HepG2 (cell line): Measurements from ENCODE around the gene NRP1. TPM values are rescaled to one million over a fixed set of nuclear protein-coding genes. Genes with fewer than 3 reads are reported as not detected.

Source experiments
- ATAC-seq: fragments of 200-7000 bp; cut with Tn5 transposase; 3 replicates; pipeline ENCODE4 v1.9.1; 2020; ENCODE audit warnings: mild to moderate bottlenecking, moderate library complexity
- BruUV-seq: library from RNA; stranded (reverse); fragments of 400-500 nt; replicated peaks from 2 replicates; lab custom pipeline; 2021; lab: Mats Ljungman, UMichigan
- CTCF ChIA-PET: fragments of 300-600 bp; formaldehyde crosslinking; extraction: SDS; loops from one replicate; lab custom pipeline; 2021; ENCODE audit warnings: low total read pairs, inconsistent platforms, low intra/inter-chr PET ratio; lab: Yijun Ruan, JAX
- POLR2A ChIA-PET: fragments of 350-600 bp; sonication (Branson Sonifier 250); formaldehyde crosslinking; loops from one replicate; lab custom pipeline; 2020; ENCODE audit warnings: antibody characterized with exemption, inconsistent platforms; lab: Yijun Ruan, JAX
- DNase-seq: peaks from one replicate; pipeline ENCODE4 v3.0.0-alpha.2; 2015; ENCODE audit warnings: low spot score
- FAIRE-seq: peaks from 3 replicates; lab custom pipeline; 2011; peaks lifted over from hg19 to GRCh38; lab: Jason Lieb, UNC
- H2AFZ ChIP-seq: one replicate; pipeline ENCODE4 v1.6.1; 2011; ENCODE audit warnings: low read length, inconsistent platforms
- H3K27ac ChIP-seq: fragments of 300-600 bp; 3 replicates; pipeline ENCODE4 v1.8.0; 2011; ENCODE audit warnings: mixed run types, mild to moderate bottlenecking, mixed read lengths, low read length, inconsistent platforms; ENCODE audit not compliant: insufficient read depth; ENCODE audit errors: extremely low read length
- H3K27me3 ChIP-seq, 2 experiments: fragments of 200-600 bp in 1 of 2; 2 replicates in 1 of 2; 3 replicates in 1 of 2; pipeline versions ENCODE4 v1.6.0 to v1.8.0; 2011; ENCODE audit warnings: low read length in 2 of 2, mild to moderate bottlenecking in 2 of 2, moderate library complexity in 2 of 2, inconsistent platforms in 1 of 2; ENCODE audit not compliant: insufficient read depth in 2 of 2, control insufficient read depth in 1 of 2
- H3K36me3 ChIP-seq, 2 experiments: fragments of 200-600 bp in 1 of 2; replicated peaks in 1 of 2; 2 replicates in 1 of 2; 3 replicates in 1 of 2; pipeline versions ENCODE4 v1.5.1 to v1.8.0; 2011; ENCODE audit warnings: low read length in 2 of 2, inconsistent platforms in 1 of 2; ENCODE audit not compliant: insufficient read depth in 2 of 2, control insufficient read depth in 1 of 2
- H3K4me1 ChIP-seq: 2 replicates; pipeline ENCODE4 v1.5.1; 2012; ENCODE audit warnings: low read length, inconsistent platforms; ENCODE audit not compliant: insufficient read depth
- H3K4me2 ChIP-seq: 2 replicates; pipeline ENCODE4 v1.6.0; 2011; ENCODE audit warnings: low read depth, low read length, inconsistent platforms
- H3K4me3 ChIP-seq, 3 experiments: fragments of 200-600 bp in 1 of 3; sonication (generic), shearing (Covaris generic) in 1 of 3; replicated peaks in 1 of 3; 2 replicates each; pipeline ENCODE4 v1.5.1; 2011 to 2016; ENCODE audit warnings: low read length in 3 of 3, inconsistent platforms in 2 of 3, low read depth in 2 of 3, mild to moderate bottlenecking in 2 of 3, control low read depth in 1 of 3, mixed read lengths in 1 of 3; ENCODE audit not compliant: insufficient read depth in 1 of 3
- H3K79me2 ChIP-seq: one replicate; pipeline ENCODE4 v1.6.1; 2011; ENCODE audit warnings: low read length, inconsistent platforms; ENCODE audit not compliant: insufficient read depth
- H3K9ac ChIP-seq: 2 replicates; pipeline ENCODE4 v1.6.0; 2011; ENCODE audit warnings: mild to moderate bottlenecking, low read depth, low read length, inconsistent platforms; ENCODE audit not compliant: insufficient read depth
- H3K9me3 ChIP-seq: 2 replicates; pipeline ENCODE4 v1.5.1; 2012; ENCODE audit warnings: mild to moderate bottlenecking, low read length
- H4K20me1 ChIP-seq: 2 replicates; pipeline ENCODE4 v1.6.0; 2011; ENCODE audit warnings: inconsistent platforms, mild to moderate bottlenecking, low read length, moderate library complexity; ENCODE audit not compliant: insufficient read depth
- FOXP1 ChIP-seq, 2 experiments: fragments of 450-650 bp in 1 of 2; IDR thresholded peaks; 2 replicates each; pipeline ENCODE4 v1.6.1; 2017 to 2018; ENCODE audit warnings: antibody characterized with exemption in 1 of 2
- GATAD2A ChIP-seq: IDR thresholded peaks from 2 replicates; pipeline ENCODE4 v1.6.1; 2016
- HDAC6 ChIP-seq: fragments of 200-600 bp; sonication (generic); IDR thresholded peaks from 2 replicates; pipeline ENCODE4 v1.7.0; 2017; ENCODE audit warnings: mild to moderate bottlenecking, antibody characterized with exemption, low read length, low read depth
- IKZF1 ChIP-seq: fragments of 450-650 bp; IDR thresholded peaks from 2 replicates; pipeline ENCODE4 v1.7.1; 2016
- MBNL3 ChIP-seq: fragments of 250-450 bp; sonication (Bioruptor Pico); conservative IDR thresholded peaks from 2 replicates; pipeline ENCODE4 v1.8.0; 2022; ENCODE audit warnings: mild to moderate bottlenecking, inconsistent platforms
- SIN3A ChIP-seq: IDR thresholded peaks from 2 replicates; pipeline ENCODE4 v1.6.1; 2011; ENCODE audit warnings: low read depth, mild to moderate bottlenecking, control low read depth, low read length, borderline replicate concordance
- SOX13 ChIP-seq, 3 experiments: fragments of 450-650 bp in 1 of 3; sonication (generic) in 1 of 3; formaldehyde crosslinking in 1 of 3; IDR thresholded peaks in 2 of 3; conservative IDR thresholded peaks in 1 of 3; 2 replicates each; pipeline versions ENCODE4 v1.5.0 to v1.6.1; 2016 to 2020; ENCODE audit warnings: antibody characterized with exemption in 1 of 3, mild to moderate bottlenecking in 1 of 3, missing compliant biosample characterization in 1 of 3, missing genetic modification reagents in 1 of 3, moderate library complexity in 1 of 3
- U2AF1 ChIP-seq: fragments of 200-400 bp; formaldehyde crosslinking; optimal IDR thresholded peaks from 2 replicates; pipeline ENCODE3; 2017; ENCODE audit warnings: mild to moderate bottlenecking, low read depth, low read length
- ZBTB8A ChIP-seq: sonication (generic); formaldehyde crosslinking; IDR thresholded peaks from 2 replicates; pipeline ENCODE4 v1.4.0; 2020; ENCODE audit warnings: mild to moderate bottlenecking, low read depth, missing genetic modification reagents, borderline replicate concordance
- ZNF207 ChIP-seq: fragments of 450-650 bp; IDR thresholded peaks from 2 replicates; pipeline ENCODE4 v1.6.1; 2016; ENCODE audit warnings: antibody characterized with exemption, borderline replicate concordance
- ZNF225 ChIP-seq: sonication (generic); formaldehyde crosslinking; IDR thresholded peaks from 2 replicates; pipeline ENCODE4 v1.4.0; 2020; ENCODE audit warnings: mild to moderate bottlenecking, missing genetic modification reagents
- ZNF350 ChIP-seq: sonication (generic); formaldehyde crosslinking; IDR thresholded peaks from 2 replicates; pipeline ENCODE4 v1.4.0; 2020; ENCODE audit warnings: mild to moderate bottlenecking, low read depth, missing genetic modification reagents, borderline replicate concordance
- ZNF670 ChIP-seq: sonication (generic); formaldehyde crosslinking; IDR thresholded peaks from 2 replicates; pipeline ENCODE4 v1.8.0; 2022; ENCODE audit warnings: mild to moderate bottlenecking, missing genetic modification reagents, borderline replicate concordance
- ZZZ3 ChIP-seq: sonication (generic); formaldehyde crosslinking; IDR thresholded peaks from 2 replicates; pipeline ENCODE4 v1.4.0; 2020; ENCODE audit warnings: missing genetic modification reagents, mild to moderate bottlenecking, borderline replicate concordance
- WGBS: methylation state at CpG from one replicate; pipeline ENCODE4 v1.1.6; 2017; ENCODE audit warnings: low lambda C conversion rate; 5-methylcytosine and 5-hydroxymethylcytosine counted together
- in situ Hi-C: cut with HindIII; loops from 2 replicates; pipeline ENCODE4 v1.10.0; 2017; ENCODE audit warnings: low pct_unique_long_range_greater_than_20kb; ENCODE audit not compliant: extremely low pct_ligation_motif_present
- intact Hi-C: fragments of 100-400 bp; cut with micrococcal nuclease; formaldehyde crosslinking; loops from one replicate; pipeline ENCODE4 v1.10.0; 2022; ENCODE audit not compliant: unreplicated experiment
- polyA plus RNA-seq, 8 experiments: library from polyadenylated mRNA; depleted of rRNA in 3 of 8; stranded (reverse) in 7 of 8; unstranded in 1 of 8; fragments of >200 nt; fragmentation: Illumina TruSeq in 4 of 8; extraction: Trizol in 4 of 8; gene quantifications; 2 replicates each; pipeline versions ENCODE4 v1.2.1 to v1.2.3, GENCODE V29; 2011 to 2016; ENCODE audit warnings: low read depth in 4 of 8, missing spikeins in 1 of 8, mixed read lengths in 1 of 8; ENCODE audit not compliant: insufficient read depth in 1 of 8
- total RNA-seq, 5 experiments: library from RNA; depleted of rRNA; stranded (reverse); fragments of >200 nt; fragmentation: Illumina TruSeq; extraction: Trizol; gene quantifications; 2 replicates each; pipeline ENCODE4 v1.2.3, GENCODE V29; 2016; ENCODE audit warnings: low read depth in 1 of 5
- TF ChIP-seq, protein P1 (sequence below): sonication (generic); formaldehyde crosslinking; IDR thresholded peaks from 2 replicates; pipeline ENCODE4 v1.4.0; 2020; ENCODE audit warnings: missing genetic modification reagents

Gene NRP1
- total and polyA plus RNA-seq, 2 of the 13 experiments (the other 11 are each of a cell fraction or from before 2014, with no cell fraction given) = 5.3 to 5.8 TPM

- no peak for TF ChIP-seq ZNF670
- TF ChIP-seq MBNL3 (CRISPR knock-in tag) = no peak
- TF ChIP-seq SOX13 (IDR thresholded peaks at IDR 0.05) = no peak
- TF ChIP-seq SOX13 (CRISPR knock-in tag; conservative IDR thresholded peaks at IDR 0.05 in 1 of 2, IDR thresholded peaks at IDR 0.05 in 1 of 2) = no peak
- no peak for TF ChIP-seq ZNF207
- no peak for TF ChIP-seq HDAC6
- no peak for TF ChIP-seq ZNF350 (CRISPR knock-in tag)
- TF ChIP-seq FOXP1 (IDR thresholded peaks at IDR 0.05) = no peak
- no peak for TF ChIP-seq FOXP1 (CRISPR knock-in tag; IDR thresholded peaks at IDR 0.05)
Observed at GRCh38 chr10:33235951-33236350, 98.5 kb downstream of the NRP1 start (continued).

DNA sequence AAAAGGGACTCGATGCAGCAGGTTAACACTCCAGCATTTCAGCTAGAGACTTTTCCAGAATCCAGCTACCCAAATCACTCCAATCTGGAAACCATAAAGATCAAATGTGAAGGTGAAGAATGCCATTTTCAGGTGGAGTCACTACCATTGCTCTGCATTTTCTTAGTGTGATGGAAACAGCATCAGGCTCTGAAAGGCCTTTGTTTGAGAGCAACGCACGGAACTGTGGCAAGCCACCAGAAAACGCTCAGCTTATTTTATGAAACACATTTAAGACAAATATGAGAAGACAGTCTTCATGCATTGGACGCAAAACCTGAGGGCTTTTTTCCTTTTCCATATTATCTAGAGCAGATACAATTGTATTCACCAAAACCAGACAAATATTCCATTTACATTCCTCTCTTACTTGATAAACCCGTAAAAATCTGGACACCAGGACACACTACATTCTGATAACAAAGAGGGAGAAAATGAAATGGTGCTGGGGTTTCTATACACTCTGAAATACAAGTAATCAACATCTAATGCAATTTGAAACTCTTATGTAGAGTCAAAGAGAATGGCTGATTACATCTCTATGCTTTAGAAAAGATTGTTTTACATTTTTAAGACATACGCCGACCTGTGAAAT lies 99.1 kb downstream of the NRP1 start:
- 95% methylated on average over 8 of the region's 8 CpGs for WGBS
- Histone ChIP-seq H3K4me3 (no peak overlapping the region), H3K4me1 (peaks cover 20% of the 10 kb centered on the region), H3K27me3 (no peaks in the 10 kb centered on the region), H2AFZ (no peak overlapping the region), H3K36me3 (no peaks in the 10 kb centered on the region), H3K9me3 (no peaks in the 10 kb centered on the region), H3K9ac (no peak overlapping the region), H3K27ac (no peak overlapping the region), H3K4me2 (no peak overlapping the region), H4K20me1 (no peaks in the 10 kb centered on the region), H3K79me2 (no peaks in the 10 kb centered on the region)
- intact Hi-C loops (no loop called here), in situ Hi-C loops (no loop called here)
- no TSS peak for BruUV-seq
- FAIRE-seq = no peak
- no peak for ATAC-seq
- POLR2A ChIA-PET = no interaction called here
- TF ChIP-seq ZNF225 = no peak
- TF ChIP-seq GATAD2A (CRISPR knock-in tag) = no peak
- TF ChIP-seq IKZF1 = no peak
- TF ChIP-seq, protein P1, sequence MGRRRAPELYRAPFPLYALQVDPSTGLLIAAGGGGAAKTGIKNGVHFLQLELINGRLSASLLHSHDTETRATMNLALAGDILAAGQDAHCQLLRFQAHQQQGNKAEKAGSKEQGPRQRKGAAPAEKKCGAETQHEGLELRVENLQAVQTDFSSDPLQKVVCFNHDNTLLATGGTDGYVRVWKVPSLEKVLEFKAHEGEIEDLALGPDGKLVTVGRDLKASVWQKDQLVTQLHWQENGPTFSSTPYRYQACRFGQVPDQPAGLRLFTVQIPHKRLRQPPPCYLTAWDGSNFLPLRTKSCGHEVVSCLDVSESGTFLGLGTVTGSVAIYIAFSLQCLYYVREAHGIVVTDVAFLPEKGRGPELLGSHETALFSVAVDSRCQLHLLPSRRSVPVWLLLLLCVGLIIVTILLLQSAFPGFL (CRISPR knock-in tag) = no peak
- TF ChIP-seq SIN3A = no peak
- TF ChIP-seq ZBTB8A (CRISPR knock-in tag) = no peak
- no peak for TF ChIP-seq ZZZ3
- TF ChIP-seq U2AF1 = no peak
- CTCF ChIA-PET = no interaction called here
- no peak for DNase-seq
